Left lung (tissue), 10 donors: ENCODE results near the gene RTBDN. TPM values are rescaled to one million over a fixed set of nuclear protein-coding genes. Genes with fewer than 3 reads are reported as not detected.
A peak's percentile ranks its signal among the peaks of the same experiment; 100 is the strongest.

Source experiments
- ATAC-seq: fragments of 200-7000 bp; cut with Tn5 transposase; one replicate; pipeline ENCODE4 v1.9.1; 2020; ENCODE audit warnings: moderate library complexity
- DNase-seq, 4 donors: peaks; one replicate each; pipeline ENCODE4 v3.0.0-alpha.2; 2013 to 2020
- H3K27ac ChIP-seq, 2 donors: fragments of 200-600 bp; sonication (generic) in 1 of 2; one replicate each; pipeline versions ENCODE4 v1.5.0 to v1.8.0; 2020 to 2021
- H3K27me3 ChIP-seq, 2 donors: fragments of 200-600 bp; sonication (generic) in 1 of 2; one replicate each; pipeline versions ENCODE4 v1.5.0 to v1.8.0; 2020 to 2021
- H3K36me3 ChIP-seq, 2 donors: fragments of 200-600 bp; sonication (generic) in 1 of 2; one replicate each; pipeline versions ENCODE4 v1.5.0 to v1.8.0; 2020 to 2021
- H3K4me1 ChIP-seq, 2 donors: fragments of 200-600 bp; one replicate each; pipeline ENCODE4 v1.8.0; 2021
- H3K4me3 ChIP-seq, 2 donors: fragments of 200-600 bp; sonication (generic) in 1 of 2; one replicate each; pipeline versions ENCODE4 v1.5.0 to v1.8.0; 2020 to 2021; ENCODE audit warnings: mild to moderate bottlenecking in 1 of 2
- H3K9me3 ChIP-seq, 2 donors: fragments of 200-600 bp; sonication (generic) in 1 of 2; one replicate each; pipeline versions ENCODE4 v1.5.0 to v1.8.0; 2020 to 2021
- CTCF ChIP-seq, 2 donors: fragments of 200-600 bp; sonication (generic) in 1 of 2; IDR thresholded peaks; one replicate each; pipeline versions ENCODE4 v1.5.0 to v1.8.0; 2021; ENCODE audit warnings: antibody characterized with exemption in 2 of 2
- intact Hi-C, 2 donors: fragments of 100-400 bp; cut with DNase I; formaldehyde crosslinking; loops; one replicate each; pipeline versions ENCODE4 v1.11.2 to v1.14.2; 2022
- polyA plus RNA-seq, 6 donors: library from polyadenylated mRNA; unstranded; fragments of 120-200 nt; gene quantifications; one replicate each; pipeline ENCODE4 v1.2.1, GENCODE V29; 2013; ENCODE audit not compliant: insufficient read length in 6 of 6
- total RNA-seq, 2 donors: library from RNA; stranded (reverse); fragmentation: NEBNext Ultra II Directional; extraction: Animal tissue kit (Norgen Biotek cat#: 25700); gene quantifications; one replicate each; pipeline ENCODE4 v1.2.1, GENCODE V29; 2021
- donor health status: DM: no; HTN: yes; CAD: no.
- donor health status: DM: no; HTN: no; CAD: no.

RTBDN gene
- total and polyA plus RNA-seq, 8 donors, result 0.17 to 0.21 (median 0.20) TPM; not detected in 5

GRCh38 chr19:12875086-12875485 lies 40.7 kb upstream of the RTBDN start:
- Histone ChIP-seq H3K27ac (no peak overlapping the region), H3K4me3 (no peak overlapping the region), H3K4me1 (peaks cover 0 to 2% of the 10 kb centered on the region in 2 donors), H3K36me3 (peaks cover 0 to 53% of the 10 kb centered on the region in 2 donors), H3K9me3 (peaks cover 0 to 6% of the 10 kb centered on the region in 2 donors), H3K27me3 (no peaks in the 10 kb centered on the region)
- no peak for TF ChIP-seq CTCF (IDR thresholded peaks at IDR 0.05)
- DNase-seq (no peak), ATAC-seq (no peak)
- intact Hi-C loops, result no loop called here

- no peak overlapping the region for H3K4me3 ChIP-seq
- intact Hi-C loops, result no loop called here
- H3K36me3 ChIP-seq, result peaks cover 0 to 53% of the 10 kb centered on the region in 2 donors
- no peak overlapping the region for H3K27ac ChIP-seq
- H3K27me3 ChIP-seq, result no peaks in the 10 kb centered on the region
- no peak for TF ChIP-seq CTCF (IDR thresholded peaks at IDR 0.05)
- no peaks in the 10 kb centered on the region for H3K4me1 ChIP-seq
- no peak for DNase-seq
- no peak for ATAC-seq
- H3K9me3 ChIP-seq, result peaks cover 0 to 6% of the 10 kb centered on the region in 2 donors
These were observed 39.7 kb upstream of the RTBDN start for GRCh38 chr19:12873891-12874745.

GRCh38 chr19:12872941-12873890 lies 38.8 kb upstream of the RTBDN start:
- H3K4me3 ChIP-seq, result peak overlapping the region in 1 of 2 donors; percentile 28
- H3K27ac ChIP-seq, result no peak overlapping the region
- intact Hi-C loops, result no loop called here
- peaks cover 0 to 6% of the 10 kb centered on the region in 2 donors for H3K9me3 ChIP-seq
- peak in 1 of 4 donors; percentile 15 for DNase-seq
- no peaks in the 10 kb centered on the region for H3K4me1 ChIP-seq
- no peaks in the 10 kb centered on the region for H3K27me3 ChIP-seq
- peaks cover 0 to 44% of the 10 kb centered on the region in 2 donors for H3K36me3 ChIP-seq
- ATAC-seq, result peak; percentile 81
- TF ChIP-seq CTCF (IDR thresholded peaks at IDR 0.05), result no peak

GRCh38 chr19:12872255-12872654 lies 37.9 kb upstream of the RTBDN start:
- H3K4me3 ChIP-seq, result no peak overlapping the region
- peaks cover 0 to 9% of the 10 kb centered on the region in 2 donors for H3K4me1 ChIP-seq
- ATAC-seq, result no peak
- peaks cover 0 to 35% of the 10 kb centered on the region in 2 donors for H3K36me3 ChIP-seq
- no peak for TF ChIP-seq CTCF (IDR thresholded peaks at IDR 0.05)
- no peak overlapping the region for H3K27ac ChIP-seq
- intact Hi-C loops, result no loop called here
- H3K27me3 ChIP-seq, result peaks cover 0 to 6% of the 10 kb centered on the region in 2 donors
- H3K9me3 ChIP-seq, result peaks cover 0 to 6% of the 10 kb centered on the region in 2 donors
- DNase-seq, result no peak
